Activated naive CD8-positive, alpha-beta T cell (primary cell): ENCODE results near the gene POLR2C.

Experiments used
- H3K27ac Mint-ChIP-seq: one replicate; pipeline ENCODE4 v1.8.0; 2021; ENCODE audit warnings: mixed read lengths
- H3K27me3 Mint-ChIP-seq: one replicate; pipeline ENCODE4 v1.8.0; 2021; ENCODE audit warnings: mixed read lengths
- H3K36me3 Mint-ChIP-seq: one replicate; pipeline ENCODE4 v1.8.0; 2021; ENCODE audit warnings: mixed read lengths
- H3K4me1 Mint-ChIP-seq: one replicate; pipeline ENCODE4 v1.8.0; 2021; ENCODE audit warnings: low read depth, mixed read lengths
- H3K4me3 Mint-ChIP-seq: one replicate; pipeline ENCODE4 v1.8.0; 2021; ENCODE audit warnings: mild to moderate bottlenecking, mixed read lengths
- H3K9me3 Mint-ChIP-seq: one replicate; pipeline ENCODE4 v1.8.0; 2021; ENCODE audit warnings: low read depth, mixed read lengths

POLR2C gene

DNA sequence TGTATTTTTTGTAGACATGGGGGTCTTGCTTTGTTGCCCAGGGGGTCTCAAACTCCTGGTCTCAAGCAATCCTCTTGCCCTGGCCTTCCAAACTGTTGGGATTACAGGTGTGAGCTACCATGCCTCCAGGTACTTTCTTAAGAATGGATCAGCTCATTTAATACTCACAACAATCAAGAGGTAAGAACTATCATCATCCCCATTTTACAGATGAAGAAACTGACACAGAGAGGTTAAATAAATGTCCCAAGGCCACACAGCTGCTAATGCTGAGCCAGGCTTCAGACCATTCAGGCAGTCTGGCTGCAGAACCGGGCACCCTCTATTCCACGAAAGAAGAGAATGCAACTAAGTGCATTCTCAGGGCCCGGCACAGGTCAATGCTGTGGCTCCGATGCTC, 51.9 kb downstream of the POLR2C start:
- Mint-ChIP-seq H3K36me3 (peaks cover 4% of the 10 kb centered on the region), H3K4me1 (no peaks in the 10 kb centered on the region), H3K4me3 (no peak overlapping the region), H3K9me3 (no peaks in the 10 kb centered on the region), H3K27ac (no peak overlapping the region), H3K27me3 (no peaks in the 10 kb centered on the region)

DNA sequence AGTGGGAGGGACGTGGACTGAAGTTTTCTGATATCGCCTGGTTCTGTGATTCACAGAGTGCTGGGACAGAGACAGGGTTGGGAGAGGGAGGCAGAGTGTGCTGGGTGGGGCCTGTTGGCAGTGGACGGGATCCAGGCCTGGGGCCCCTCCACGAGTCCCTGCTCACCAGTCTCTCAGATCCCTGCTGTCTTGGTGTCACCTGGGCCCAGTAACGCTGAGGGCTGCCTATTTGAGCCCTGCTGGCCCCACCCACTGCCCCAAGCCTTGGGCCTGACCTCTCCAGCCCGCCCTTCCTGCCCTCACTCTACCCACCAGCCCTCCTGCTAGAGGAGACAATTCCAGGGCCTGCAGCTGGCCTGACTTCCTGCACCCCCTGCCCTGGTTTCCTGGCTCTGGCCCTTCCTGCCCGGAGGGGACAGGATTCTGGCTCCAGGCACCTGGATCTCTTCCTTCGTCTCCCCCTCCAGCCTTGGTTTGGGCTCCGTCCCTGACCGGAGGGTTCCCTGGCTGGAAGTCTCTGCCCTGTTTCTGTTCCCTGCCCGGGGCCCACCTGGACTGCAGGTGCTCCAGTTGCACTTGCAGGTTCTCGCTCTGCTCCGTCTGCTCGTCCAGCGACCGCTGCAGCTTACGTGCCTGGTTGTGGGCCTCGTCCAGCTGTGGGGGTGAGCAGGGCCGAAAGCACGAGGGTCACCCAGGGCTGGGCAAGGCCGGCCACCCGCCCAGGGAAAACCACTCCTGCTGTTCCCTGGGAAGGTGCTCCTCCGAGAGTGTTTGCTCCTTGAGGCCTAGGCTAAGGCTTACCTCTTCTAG, 52.5 kb downstream of the POLR2C start:
- Mint-ChIP-seq H3K27ac (no peak overlapping the region), H3K4me1 (peaks cover under 1% of the 10 kb centered on the region), H3K4me3 (no peak overlapping the region), H3K36me3 (peaks cover 4% of the 10 kb centered on the region), H3K27me3 (no peaks in the 10 kb centered on the region), H3K9me3 (no peaks in the 10 kb centered on the region)

- H3K27me3 Mint-ChIP-seq: no peaks in the 10 kb centered on the region
- no peak overlapping the region for H3K4me3 Mint-ChIP-seq
- H3K4me1 Mint-ChIP-seq: peaks cover 4% of the 10 kb centered on the region
- H3K36me3 Mint-ChIP-seq: peaks cover 4% of the 10 kb centered on the region
- no peak overlapping the region for H3K27ac Mint-ChIP-seq
- no peaks in the 10 kb centered on the region for H3K9me3 Mint-ChIP-seq
Observed at GRCh38 chr16:57516176-57516725, 53.8 kb downstream of the POLR2C start.

- H3K27me3 Mint-ChIP-seq: no peaks in the 10 kb centered on the region
- H3K4me3 Mint-ChIP-seq: no peak overlapping the region
- H3K9me3 Mint-ChIP-seq: no peaks in the 10 kb centered on the region
- H3K36me3 Mint-ChIP-seq: peaks cover 4% of the 10 kb centered on the region
- peaks cover 4% of the 10 kb centered on the region for H3K4me1 Mint-ChIP-seq
- H3K27ac Mint-ChIP-seq: no peak overlapping the region
Observed at GRCh38 chr16:57516773-57517172, 54.3 kb downstream of the POLR2C start.

- Mint-ChIP-seq H3K36me3 (peaks cover 4% of the 10 kb centered on the region), H3K4me1 (peaks cover 4% of the 10 kb centered on the region), H3K9me3 (no peaks in the 10 kb centered on the region), H3K27me3 (no peaks in the 10 kb centered on the region), H3K27ac (no peak overlapping the region), H3K4me3 (no peak overlapping the region)
Observed at GRCh38 chr16:57517397-57518367, 55.2 kb downstream of the POLR2C start.

DNA sequence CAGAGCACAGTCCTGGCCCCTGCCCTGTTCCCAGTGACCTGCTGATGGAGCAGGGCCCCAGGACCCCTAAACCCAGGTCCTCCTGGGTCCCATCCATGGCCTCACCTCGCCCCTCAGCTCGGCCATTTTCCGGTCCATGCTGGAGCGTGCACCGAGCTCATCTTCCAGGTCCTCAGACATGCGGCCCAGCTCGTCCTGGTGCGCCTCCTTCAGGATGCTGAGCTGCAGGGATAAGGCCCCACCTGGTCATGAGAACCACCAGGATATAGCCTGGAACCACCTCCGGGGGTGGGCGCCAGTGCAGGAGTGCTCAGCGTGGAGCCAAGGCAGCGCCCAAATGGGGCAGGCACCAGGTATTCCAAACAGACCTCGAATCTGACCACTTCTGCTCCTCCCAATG, 56.0 kb downstream of the POLR2C start:
- H3K27ac Mint-ChIP-seq: no peak overlapping the region
- H3K9me3 Mint-ChIP-seq: no peaks in the 10 kb centered on the region
- no peak overlapping the region for H3K4me3 Mint-ChIP-seq
- peaks cover 4% of the 10 kb centered on the region for H3K36me3 Mint-ChIP-seq
- H3K4me1 Mint-ChIP-seq: peaks cover 4% of the 10 kb centered on the region
- H3K27me3 Mint-ChIP-seq: no peaks in the 10 kb centered on the region

DNA sequence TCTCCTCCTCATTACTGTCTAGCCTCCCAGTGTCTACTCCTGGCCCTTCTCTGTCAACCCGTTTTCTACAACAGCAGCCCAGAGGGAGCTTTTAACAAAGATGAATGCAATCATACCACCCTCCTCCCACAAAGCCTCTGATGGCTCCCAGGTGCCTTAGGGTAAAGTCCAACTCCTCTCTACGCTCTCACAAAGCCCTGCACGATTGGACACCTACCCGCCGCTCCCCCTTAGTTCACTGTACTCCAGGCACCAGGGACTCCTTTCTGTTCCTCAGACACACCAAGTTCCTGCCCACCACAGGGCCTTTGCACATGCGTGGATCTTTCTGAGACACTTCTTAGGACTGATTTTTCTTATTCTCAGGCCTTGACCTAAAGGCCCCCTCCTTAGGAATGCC, 56.4 kb downstream of the POLR2C start:
- Mint-ChIP-seq H3K4me1 (peaks cover 4% of the 10 kb centered on the region), H3K27me3 (no peaks in the 10 kb centered on the region), H3K4me3 (no peak overlapping the region), H3K27ac (no peak overlapping the region), H3K36me3 (peaks cover 4% of the 10 kb centered on the region), H3K9me3 (no peaks in the 10 kb centered on the region)

DNA sequence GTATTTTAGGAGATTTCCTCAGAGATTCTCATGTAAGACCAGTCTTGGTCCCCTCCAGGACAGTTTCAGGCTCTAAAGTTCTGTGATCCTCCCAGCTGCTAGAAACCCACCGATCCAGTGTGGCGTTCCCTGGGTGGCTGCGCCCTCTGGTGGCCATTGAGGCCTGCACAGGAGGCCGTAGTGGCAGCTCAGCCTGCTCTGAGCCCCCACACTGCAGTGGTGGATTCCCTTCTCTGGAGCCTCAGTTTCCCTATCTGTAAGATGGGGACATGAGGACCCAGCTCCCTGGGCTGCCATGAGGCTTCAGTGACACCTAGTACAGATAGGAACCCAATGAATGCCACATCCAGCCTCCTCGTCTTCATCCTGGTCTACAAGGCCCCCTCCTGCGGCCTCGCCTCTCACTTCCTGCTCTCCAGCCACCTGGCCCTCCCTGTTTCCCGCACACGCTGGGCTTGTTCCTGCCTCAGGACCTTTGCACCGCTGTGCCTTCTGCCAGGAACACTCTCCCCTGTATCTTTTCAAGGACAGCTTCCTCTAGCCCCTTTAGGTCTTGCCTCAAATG, 57.4 kb downstream of the POLR2C start:
- H3K4me1 Mint-ChIP-seq: peaks cover 4% of the 10 kb centered on the region
- H3K9me3 Mint-ChIP-seq: no peaks in the 10 kb centered on the region
- peaks cover 4% of the 10 kb centered on the region for H3K36me3 Mint-ChIP-seq
- H3K4me3 Mint-ChIP-seq: no peak overlapping the region
- H3K27me3 Mint-ChIP-seq: no peaks in the 10 kb centered on the region
- no peak overlapping the region for H3K27ac Mint-ChIP-seq
